GM21529 (cell line): ENCODE data around the gene COL18A1.

Experiments used
- ATAC-seq: cut with Tn5 transposase; IDR thresholded peaks from one replicate; pipeline ENCODE4 v1.9.1; 2021; ENCODE audit not compliant: unreplicated experiment

Gene COL18A1

DNA sequence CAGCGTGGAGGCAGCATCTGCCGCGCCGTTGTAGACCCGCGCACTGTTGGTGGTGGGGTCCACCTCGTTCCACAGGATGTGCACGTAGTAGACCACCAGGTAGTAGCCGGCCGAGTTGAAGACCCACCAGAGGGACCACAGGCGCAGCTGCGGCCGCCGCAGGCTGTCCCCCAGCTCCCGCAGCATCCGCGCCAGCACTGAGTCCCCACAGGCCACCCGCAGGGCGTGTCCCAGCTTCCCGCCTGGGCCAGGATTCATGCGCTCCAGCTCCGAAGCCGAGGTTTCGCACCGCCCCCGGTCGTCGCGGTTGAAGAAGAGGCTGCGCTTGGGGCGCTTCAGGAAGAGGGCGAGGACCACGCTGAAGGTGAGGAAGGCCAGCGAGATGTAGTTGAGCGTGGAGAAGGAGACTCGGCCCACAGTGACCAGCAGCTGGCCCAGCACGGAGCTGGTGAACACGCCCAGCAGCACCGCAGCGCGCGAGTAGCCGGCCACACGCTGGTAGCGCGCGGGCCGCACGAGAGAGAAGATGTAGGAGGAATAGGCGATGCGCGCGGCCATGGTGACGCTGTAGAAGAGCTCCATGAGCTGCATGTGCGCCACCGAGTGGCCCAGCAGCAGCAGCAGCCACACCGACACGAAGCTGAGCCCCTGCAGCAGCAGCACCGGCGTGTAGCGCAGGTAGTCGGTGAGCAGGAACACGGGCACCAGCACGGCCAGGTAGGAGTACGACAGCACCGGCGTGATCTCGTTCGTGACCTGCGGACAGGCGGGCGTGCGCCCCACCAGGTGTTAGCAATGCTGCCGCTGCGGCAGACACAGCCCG, 126.6 kb downstream of the COL18A1 start:
- no peak for ATAC-seq

DNA sequence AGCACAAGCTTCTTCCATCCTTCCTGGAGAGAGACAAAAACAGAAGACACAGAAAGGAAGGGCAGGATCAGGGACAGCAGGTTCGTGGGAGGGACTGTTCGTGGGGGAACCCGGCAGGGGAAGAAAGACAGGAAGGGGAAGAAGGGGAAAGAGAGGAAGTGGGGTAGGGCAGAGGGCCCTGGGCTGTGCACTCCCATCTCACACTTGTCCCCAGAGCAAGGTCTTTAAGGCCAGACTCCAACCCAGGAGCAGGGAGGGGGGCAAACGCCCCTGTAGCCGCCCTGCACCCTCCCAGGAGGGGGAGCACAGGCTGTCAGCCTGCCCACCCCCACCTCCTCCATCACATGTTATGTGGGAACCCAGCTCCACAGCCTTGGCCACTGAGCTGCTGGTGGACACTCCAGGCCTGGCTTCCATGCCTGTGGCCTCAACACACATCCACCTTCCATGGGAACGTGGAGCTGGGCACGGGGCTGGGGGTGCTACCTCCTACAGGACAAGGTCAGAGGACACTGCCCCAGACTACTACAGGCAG, 127.9 kb downstream of the COL18A1 start:
- no peak for ATAC-seq

DNA sequence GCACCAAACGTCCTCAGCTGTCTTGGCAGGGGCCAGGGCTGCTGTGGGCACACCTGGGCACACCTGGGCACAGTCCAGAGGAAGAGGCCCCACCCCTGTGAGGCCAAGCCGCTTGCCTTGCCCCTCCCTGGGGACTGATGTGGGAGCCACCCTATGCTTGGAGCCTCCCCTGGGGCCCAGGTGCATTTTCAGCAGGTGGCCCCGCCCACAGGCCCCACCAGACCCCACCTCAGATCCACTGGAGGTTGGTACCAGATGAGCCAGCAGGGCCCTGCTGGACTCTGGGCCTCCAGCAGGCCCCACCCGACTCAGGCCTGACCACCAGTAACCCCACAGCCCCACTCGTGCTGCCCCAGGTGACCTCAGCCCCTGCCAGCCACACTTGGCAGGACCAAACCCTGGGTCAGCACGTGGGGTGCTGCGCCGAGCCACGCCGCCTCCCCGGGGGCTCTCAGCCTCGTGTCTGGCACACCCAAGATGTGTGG, 128.4 kb downstream of the COL18A1 start:
- no peak for ATAC-seq

DNA sequence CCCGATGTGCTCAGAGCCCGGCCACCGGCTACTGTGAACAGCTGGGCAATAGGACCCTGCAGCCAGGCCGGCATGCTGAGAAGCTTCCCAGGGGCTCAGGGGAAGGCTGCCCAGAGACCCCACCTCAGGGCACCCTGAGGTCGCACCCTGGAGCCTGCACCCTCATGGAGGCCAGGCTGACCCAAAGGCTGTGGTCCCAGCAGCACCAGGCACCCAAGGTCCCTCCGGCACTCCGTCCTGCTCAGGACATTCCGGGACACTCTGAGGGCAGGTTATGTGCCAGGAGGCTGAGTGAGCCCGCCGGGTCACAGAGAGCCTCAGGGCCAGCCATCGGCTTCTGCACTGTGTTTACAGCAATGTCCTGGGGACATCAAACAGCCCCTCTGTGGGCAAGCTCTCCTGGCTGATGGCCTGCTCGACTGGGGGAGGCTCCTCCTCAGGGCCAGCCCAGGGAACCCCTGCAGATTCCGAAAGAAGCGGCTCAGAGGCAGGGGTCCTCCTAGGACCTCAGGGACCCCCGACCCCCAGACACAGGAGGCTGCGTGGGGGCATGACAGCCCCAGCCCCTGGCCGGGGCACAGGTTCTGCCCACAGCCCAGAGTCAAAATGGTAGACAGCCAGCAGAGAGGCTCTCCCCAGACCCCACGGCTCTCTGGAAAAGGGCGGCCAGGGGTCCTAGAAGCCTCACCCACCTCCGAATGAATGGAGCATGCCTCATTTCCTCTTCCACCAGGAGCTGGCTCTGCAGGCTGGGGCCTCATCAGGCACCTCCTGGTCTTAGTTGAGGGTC, 129.1 kb downstream of the COL18A1 start:
- no peak for ATAC-seq

DNA sequence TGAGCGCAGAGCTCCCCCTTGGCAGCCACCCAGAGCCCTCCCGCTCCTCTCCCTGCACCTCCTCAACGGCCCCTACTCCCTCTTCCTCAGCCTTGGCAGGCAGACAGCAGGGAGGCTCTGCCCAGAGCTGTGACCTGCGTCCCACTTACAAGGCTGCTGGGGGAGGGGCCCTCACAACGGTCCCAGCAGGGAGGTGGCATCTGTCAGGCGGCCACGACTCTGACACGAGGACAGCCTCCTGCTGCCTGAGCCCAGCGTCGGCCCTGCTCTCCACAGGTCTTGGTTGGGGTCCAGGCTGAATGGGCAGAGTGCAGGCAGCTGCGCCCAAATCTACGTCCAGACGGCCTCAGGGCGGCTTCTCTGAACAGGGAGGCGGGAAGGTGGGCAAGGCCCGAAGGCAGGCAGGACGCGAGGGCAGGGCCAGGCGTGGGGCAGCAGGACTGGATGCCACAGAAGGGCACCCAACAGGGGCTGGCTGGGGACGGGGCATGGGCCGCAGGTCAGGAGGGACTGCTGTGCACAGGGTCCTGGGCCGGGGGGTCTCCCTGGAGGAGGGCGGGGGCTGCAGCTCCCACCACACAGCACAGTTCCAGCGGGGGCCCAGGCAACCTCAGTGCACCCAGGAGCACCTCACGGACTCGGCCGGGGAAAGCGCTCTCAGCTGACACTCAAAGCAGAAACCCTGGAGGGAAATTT, 129.8 kb downstream of the COL18A1 start:
- ATAC-seq: no peak

DNA sequence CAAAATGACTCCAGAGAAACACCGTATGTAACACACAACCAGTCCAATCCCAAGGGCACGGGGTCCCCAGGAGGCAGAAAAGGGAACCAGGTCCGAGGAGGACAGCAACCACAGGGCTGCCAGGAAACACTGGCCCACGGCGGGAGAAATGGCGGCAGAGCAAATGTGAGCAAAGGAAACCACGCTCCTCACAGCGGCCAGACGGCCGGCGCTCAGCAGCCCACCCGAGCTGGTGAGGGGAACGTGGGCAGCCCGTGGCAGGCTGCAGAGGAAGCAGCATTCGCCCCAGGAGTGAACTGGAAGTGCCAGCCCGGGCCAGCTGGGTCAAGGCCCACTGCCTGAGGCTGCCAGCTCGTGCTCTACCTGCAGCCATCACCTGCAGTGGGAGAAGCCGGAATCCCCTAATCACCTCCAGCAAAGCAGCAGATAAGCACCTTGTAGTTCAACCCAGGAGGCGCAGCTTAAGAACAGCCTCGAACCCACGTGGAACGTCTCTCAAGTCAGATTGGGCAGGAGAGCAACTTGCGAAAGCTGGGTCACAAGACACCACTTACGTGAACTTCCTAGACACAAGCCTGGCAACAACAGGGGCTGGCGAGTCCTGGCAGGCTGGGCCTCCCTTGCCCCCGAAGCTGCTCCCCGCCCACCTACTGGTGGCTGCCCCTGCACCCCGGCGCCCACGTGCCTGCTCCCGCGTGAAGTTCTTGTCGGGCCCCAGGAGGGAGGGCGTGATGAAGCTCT, 130.5 kb downstream of the COL18A1 start:
- ATAC-seq: no peak

DNA sequence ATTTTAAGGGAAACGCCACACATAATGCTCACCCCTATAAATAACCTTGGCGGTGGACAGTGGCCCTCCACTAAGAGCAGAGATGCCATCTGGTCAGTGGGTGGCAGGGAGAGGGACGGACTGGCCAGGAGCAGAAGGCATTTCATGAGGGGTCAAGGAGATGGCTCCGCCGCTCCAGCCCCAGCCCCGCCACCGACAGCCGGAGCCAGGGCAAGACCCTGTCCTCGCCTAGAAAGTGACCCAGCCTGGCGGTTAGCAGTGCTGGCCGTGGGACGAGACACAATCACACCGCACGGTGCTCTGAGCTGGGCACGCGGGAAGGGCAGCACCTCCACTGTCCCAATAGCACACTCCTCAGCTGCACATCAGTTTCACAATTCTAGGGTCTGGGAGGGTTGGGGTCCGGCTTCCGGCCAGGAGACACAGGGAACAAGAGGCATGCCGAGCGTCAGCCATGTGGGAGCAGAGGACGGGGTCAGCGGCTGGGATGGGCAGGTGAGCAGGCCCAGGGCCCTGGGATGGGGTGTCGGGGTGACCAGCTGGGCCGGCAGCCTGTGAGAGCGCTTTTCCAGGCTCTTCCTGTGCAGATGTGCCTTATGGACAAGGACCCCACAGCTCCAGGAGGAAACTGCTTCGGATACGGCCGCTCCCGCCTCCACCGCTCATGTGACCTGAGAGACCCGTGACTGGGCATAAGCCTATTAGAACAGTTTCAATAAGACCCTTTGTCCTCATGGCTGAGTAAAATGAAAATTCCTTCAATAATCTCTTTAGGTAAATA, 131.5 kb downstream of the COL18A1 start:
- no peak for ATAC-seq

DNA sequence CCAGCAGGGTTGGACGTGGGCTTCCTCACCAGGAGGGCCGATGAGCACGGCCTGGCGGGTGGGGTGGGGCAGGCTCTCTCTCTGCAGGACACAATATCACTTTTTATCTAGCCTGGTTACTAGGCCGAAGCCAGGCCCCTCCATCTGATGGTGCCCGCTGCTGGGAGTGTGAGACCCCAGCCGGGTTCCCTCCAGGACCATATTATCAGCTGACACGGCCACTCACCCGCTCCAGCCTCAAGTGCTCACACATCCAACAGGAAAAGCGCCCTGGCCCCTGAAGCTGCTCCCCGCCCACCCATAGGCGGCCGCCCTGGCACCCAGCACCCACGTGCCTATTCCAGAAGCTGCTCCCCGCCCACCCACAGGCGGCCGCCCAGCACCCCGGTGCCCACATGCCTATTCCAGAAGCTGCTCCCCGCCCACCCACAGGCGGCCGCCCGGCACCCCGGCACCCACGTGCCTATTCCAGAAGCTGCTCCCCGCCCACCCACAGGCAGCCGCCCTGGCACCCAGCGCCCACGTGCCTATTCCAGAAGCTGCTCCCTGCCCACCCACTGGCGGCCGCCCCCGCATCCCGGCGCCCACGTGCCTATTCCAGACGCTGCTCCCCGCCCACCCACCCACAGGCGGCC, 132.3 kb downstream of the COL18A1 start:
- no peak for ATAC-seq

DNA sequence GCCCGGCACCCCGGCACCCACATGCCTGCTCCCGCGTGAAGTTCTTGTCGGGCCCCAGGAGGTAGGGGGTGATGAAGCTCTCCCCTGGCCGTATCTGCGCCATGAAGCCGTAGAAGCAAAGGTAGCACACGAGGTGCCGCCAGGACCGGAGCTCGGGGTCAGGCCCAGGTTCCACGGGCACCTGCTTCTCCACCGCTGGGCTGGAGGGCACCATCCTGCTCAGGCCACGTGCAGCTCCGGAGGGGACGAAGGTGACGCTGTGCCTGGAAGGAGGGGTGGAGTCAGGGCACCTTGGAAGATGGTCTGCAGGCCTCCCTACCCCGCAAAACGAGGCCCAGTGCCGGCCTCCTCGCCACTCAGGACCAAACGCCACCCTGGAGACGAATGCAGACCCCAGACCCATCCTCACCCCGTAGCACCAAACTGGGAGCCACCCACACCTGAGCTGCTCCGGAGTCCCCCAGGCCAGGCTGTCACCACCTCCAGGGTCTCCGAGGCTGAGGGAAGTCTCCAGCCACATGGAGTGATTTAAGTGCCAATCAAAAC, 132.9 kb downstream of the COL18A1 start:
- no peak for ATAC-seq

DNA sequence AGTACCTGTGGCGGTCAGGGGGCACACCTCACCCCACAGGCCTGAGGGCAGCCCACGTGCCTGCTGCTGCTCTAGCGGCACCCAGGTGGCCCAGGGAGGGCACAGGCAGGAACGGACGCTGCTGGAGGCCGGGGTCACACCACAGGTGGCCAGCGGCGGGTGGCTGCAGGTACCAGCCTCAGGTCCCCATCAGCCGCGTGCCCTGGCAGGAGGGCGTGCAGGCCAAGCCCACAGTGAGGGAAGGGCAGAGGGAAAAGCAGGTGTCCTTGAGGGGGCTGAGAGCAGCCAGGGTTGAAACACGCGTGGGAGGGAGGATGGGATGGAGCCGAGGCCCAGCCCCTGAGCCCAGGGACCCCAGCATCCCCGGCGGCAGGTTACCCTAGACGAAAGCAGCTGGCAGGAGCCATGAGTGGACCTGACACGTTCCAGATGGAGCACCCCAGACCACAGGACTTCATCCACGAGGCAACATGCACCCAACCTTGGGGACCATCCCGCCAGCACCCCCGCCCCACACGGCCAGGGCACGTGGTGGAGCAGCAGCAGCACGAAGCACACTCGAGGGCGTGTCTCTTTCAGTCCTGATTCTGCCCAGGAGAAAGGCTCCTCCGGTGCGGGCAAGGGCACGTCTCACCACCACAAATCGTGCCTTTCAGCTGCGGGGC, 133.5 kb downstream of the COL18A1 start:
- no peak for ATAC-seq

DNA sequence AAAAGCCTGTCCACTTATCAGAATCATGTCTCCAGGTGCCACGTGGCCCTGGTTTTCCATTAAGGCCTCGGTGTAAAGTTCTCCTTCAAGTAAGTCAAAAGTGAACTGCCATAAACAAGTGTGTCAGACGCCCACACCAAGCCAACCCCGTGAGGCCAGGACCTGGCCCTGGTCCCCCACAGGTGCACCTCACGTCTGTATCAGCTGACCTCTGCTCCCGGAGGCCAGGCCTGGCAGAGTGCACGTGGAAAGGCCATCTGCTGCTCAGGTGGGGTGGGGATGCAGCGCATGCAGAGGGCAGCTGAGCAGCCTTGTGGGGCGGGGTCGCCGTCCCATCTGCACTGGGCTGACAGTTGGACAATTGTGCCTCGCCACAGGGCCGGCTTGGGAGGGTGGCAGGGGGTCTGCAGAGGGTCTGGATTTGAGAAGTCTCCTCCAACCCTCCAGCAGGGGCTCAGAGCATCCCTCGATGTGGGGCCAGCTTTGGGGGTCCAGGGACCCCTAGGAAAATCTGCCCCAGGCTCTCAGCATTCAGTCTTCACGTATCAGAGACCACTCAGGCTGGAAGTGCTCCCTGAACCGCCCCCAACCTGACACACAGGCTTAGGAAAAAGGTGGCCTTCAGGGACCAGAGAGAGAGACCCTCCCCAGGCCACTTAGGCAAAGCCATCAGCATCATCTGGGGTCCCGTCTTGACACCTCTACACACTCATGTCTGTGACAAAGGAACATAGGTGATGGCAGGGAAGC, 134.3 kb downstream of the COL18A1 start:
- ATAC-seq: no peak

DNA sequence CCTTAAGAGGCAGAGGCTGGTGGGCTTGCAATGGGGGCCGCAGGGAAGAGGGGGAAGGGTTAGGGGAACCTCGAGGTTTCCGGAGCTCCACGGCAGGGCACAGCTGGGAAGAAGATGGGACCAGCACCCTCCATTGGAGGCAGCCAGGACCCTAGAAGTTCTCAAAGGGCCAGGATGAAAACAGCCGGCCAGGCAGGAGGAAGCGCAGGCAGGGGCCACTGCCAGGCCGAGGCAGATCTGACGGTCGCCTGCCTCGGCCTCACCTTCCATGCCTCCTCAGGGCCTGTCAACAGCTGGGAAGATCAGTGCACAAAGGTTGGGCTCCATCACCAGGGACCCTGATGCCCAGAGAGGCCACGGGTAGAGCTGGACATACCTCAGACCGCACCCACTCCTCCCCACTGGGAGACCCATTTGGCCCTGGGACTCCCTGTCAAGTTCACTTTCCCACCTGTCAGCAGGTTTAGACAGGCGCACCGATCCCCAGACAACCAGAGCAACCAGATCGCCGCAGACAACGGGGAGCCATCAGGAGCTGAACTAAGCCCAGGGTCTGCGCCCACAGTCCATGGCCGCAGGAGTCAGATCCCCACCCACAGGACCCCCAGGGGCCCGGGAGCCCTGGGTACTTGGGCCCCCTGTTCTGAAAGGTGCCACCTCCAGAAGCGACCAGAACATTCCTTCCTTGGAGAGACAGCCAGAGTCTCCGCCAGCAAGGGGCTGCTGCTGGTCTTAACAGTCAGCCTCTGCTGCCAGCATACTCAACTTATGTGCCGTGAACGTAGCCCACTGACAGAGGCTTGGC, 135.0 kb downstream of the COL18A1 start:
- no peak for ATAC-seq

DNA sequence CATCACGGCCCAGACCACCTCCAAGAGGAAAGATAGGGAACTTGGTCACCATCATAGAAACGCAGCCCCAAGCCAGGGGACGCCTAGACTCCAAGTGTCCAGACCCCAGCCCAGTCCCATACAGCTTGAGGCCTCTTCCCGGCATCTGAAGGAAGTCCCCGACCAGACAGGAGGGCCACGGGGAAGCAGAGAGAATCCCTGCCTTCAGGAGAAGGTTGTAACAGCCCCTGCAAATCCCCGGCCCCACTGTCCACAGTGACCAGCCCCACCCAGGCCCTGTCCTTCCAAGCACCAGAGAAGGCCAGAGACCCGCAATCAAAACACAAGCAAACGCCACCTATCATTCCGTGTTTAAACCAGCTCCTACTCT, 135.6 kb downstream of the COL18A1 start:
- no peak for ATAC-seq

DNA sequence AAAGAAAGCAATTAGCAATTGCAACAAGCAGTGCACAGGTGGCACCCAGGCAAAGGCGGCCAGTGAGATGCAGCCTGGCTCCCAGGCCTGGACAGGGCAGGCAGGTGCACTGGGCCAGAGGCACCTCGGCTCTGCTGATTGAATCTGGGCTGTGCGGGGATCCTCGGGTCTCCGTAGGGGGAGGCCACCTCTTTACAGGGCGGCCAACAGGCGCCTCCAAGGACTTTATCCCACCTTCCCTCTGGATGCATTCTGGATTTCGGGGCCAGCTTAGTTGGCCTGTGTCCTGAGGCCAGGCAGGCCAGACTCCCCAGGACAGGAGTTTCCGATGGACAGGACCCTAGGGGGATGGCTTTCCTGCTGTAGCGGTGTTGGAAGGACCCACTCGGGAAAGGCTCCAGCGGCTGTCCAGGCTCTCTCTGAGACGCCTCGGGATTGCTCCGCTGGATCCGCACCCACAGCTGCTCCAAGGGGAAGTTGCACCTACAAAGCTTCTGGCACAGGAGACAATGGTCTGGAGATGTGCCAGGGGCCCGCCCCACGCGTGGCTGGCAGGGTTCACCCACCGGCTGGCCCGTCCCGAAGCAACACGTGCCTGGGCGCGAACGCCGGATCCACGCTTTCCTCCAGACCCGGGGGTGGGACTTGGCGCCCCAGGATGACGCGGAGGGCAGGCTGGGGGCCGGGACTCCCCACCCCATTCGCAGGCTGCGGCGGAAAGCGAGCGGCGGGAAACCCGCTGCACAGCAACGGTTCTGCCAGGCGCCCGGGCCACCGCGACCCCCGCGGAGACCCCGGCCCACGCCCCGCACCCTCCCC, 136.5 kb downstream of the COL18A1 start:
- ATAC-seq: peak; percentile 68

DNA sequence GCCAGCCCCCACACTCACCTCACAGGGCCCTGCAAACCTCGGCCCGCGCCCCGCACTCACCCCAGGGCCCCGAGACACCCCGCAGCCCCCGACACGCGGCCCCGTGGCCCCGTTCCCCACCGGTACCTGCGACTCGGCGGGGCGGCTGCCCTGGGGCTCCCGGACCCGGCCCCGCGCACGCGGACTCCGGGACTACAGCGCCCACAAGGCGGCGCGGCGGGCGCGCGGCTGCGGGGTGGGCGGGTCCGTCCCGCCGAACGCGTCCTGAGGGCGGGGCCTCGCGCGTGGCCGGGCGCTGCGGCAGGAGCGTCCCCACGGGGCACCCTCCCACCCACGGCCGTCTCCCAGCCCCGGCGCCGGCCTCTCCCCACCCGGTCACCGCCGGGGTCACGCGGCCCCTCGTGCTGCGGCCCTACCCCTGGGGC, 137.3 kb downstream of the COL18A1 start, which contains the start of gene SLC19A1:
Gene SLC19A1, minus strand, starts transcription at position 199 of the 425 bp plus-strand sequence. CDS start 4,481 bp downstream, outside the sequence.
- ATAC-seq: peak; percentile 58
